IMR-90 (cell line): Measurements from ENCODE around the gene MMP23B. TPM values are rescaled to one million over a fixed set of nuclear protein-coding genes. Genes with fewer than 3 reads are reported as not detected.
A peak's percentile ranks its signal among the peaks of the same experiment; 100 is the strongest.

ENCODE experiments used
- ATAC-seq: fragments of 200-7000 bp; cut with Tn5 transposase; 2 replicates; pipeline ENCODE4 v1.9.1; 2020; ENCODE audit warnings: low read depth, mild to moderate bottlenecking, moderate library complexity
- BruUV-seq: library from RNA; stranded (reverse); fragments of 400-500 nt; replicated peaks from 2 replicates; lab custom pipeline; 2021; lab: Mats Ljungman, UMichigan
- CTCF ChIA-PET: fragments of 300-600 bp; formaldehyde crosslinking; extraction: SDS; loops from one replicate; lab custom pipeline; 2021; ENCODE audit warnings: antibody characterized with exemption; lab: Yijun Ruan, JAX
- POLR2A ChIA-PET: fragments of 300-600 bp; sonication (Branson Sonifier 250); formaldehyde crosslinking; loops from one replicate; lab custom pipeline; 2022; ENCODE audit warnings: antibody characterized with exemption; ENCODE audit not compliant: unreplicated experiment; lab: Charles Lee
- DNase-seq: peaks from one replicate; pipeline ENCODE4 v3.0.0; 2013
- H2AFZ ChIP-seq: replicated peaks from 2 replicates; pipeline ENCODE3; 2013; ENCODE audit warnings: low read length, mild to moderate bottlenecking; ENCODE audit not compliant: poor library complexity
- H2AK5ac ChIP-seq: 2 replicates; pipeline ENCODE4 v1.6.1; 2013; ENCODE audit warnings: low read depth, low read length, inconsistent platforms
- H2AK9ac ChIP-seq: replicated peaks from 2 replicates; pipeline ENCODE3; 2013; ENCODE audit warnings: mild to moderate bottlenecking, low read depth, low read length, moderate library complexity; ENCODE audit not compliant: poor library complexity
- H2BK120ac ChIP-seq: 2 replicates; pipeline ENCODE4 v1.6.1; 2013; ENCODE audit warnings: low read depth, low read length, inconsistent platforms
- H2BK15ac ChIP-seq: 3 replicates; pipeline ENCODE4 v1.6.1; 2013; ENCODE audit warnings: low read depth, low read length, inconsistent platforms
- H2BK20ac ChIP-seq: 2 replicates; pipeline ENCODE4 v1.6.1; 2013; ENCODE audit warnings: low read depth, mild to moderate bottlenecking, inconsistent platforms, low read length, moderate library complexity
- H2BK5ac ChIP-seq: 2 replicates; pipeline ENCODE4 v1.6.1; 2013; ENCODE audit warnings: mild to moderate bottlenecking, low read depth, low read length, inconsistent platforms; ENCODE audit not compliant: poor library complexity, severe bottlenecking
- H3K14ac ChIP-seq: replicated peaks from 2 replicates; pipeline ENCODE4 v1.6.1; 2013; ENCODE audit warnings: low read depth, low read length, inconsistent platforms
- H3K18ac ChIP-seq: 2 replicates; pipeline ENCODE4 v1.6.1; 2013; ENCODE audit warnings: low read depth, low read length, control low read depth
- H3K23ac ChIP-seq: 2 replicates; pipeline ENCODE4 v1.6.1; 2013; ENCODE audit warnings: low read depth, low read length, inconsistent platforms
- H3K27ac ChIP-seq: 2 replicates; pipeline ENCODE4 v1.5.1; 2013; ENCODE audit warnings: mild to moderate bottlenecking, control low read depth, low read length; ENCODE audit not compliant: insufficient read depth
- H3K27me3 ChIP-seq: 2 replicates; pipeline ENCODE4 v1.6.1; 2013; ENCODE audit warnings: low read length; ENCODE audit not compliant: control insufficient read depth, insufficient read depth
- H3K36me3 ChIP-seq: 2 replicates; pipeline ENCODE4 v1.6.1; 2013; ENCODE audit warnings: low read length, mixed read lengths; ENCODE audit not compliant: control insufficient read depth, insufficient read depth
- H3K4ac ChIP-seq: 2 replicates; pipeline ENCODE4 v1.6.1; 2013; ENCODE audit warnings: low read depth, low read length, inconsistent platforms
- H3K4me1 ChIP-seq: 2 replicates; pipeline ENCODE4 v1.6.1; 2013; ENCODE audit warnings: low read length, mixed read lengths; ENCODE audit not compliant: control insufficient read depth, insufficient read depth
- H3K4me2 ChIP-seq: 2 replicates; pipeline ENCODE4 v1.6.1; 2013; ENCODE audit warnings: low read depth, mild to moderate bottlenecking, control low read depth, low read length, moderate library complexity
- H3K4me3 ChIP-seq: 2 replicates; pipeline ENCODE4 v1.5.1; 2013; ENCODE audit warnings: low read depth, mild to moderate bottlenecking, control low read depth, low read length, moderate library complexity; ENCODE audit not compliant: insufficient read depth
- H3K56ac ChIP-seq: 2 replicates; pipeline ENCODE4 v1.6.1; 2013; ENCODE audit warnings: low read length, inconsistent platforms; ENCODE audit not compliant: insufficient read depth; ENCODE audit errors: extremely low read depth
- H3K79me1 ChIP-seq, 2 experiments: 2 replicates each; pipeline ENCODE4 v1.6.1; 2013; ENCODE audit warnings: low read length in 2 of 2, inconsistent platforms in 1 of 2, low read depth in 1 of 2
- H3K9ac ChIP-seq: 2 replicates; pipeline ENCODE4 v1.6.1; 2013; ENCODE audit warnings: low read depth, low read length, control low read depth
- H3K9me1 ChIP-seq: 2 replicates; pipeline ENCODE4 v1.6.1; 2013; ENCODE audit warnings: low read length, inconsistent platforms; ENCODE audit not compliant: insufficient read depth
- H3K9me3 ChIP-seq: 2 replicates; pipeline ENCODE4 v1.6.1; 2013; ENCODE audit warnings: low read length; ENCODE audit not compliant: control insufficient read depth, insufficient read depth
- H4K20me1 ChIP-seq: 2 replicates; pipeline ENCODE4 v1.6.1; 2013; ENCODE audit warnings: low read length, inconsistent platforms; ENCODE audit not compliant: insufficient read depth
- H4K5ac ChIP-seq: 2 replicates; pipeline ENCODE4 v1.6.1; 2013; ENCODE audit warnings: mild to moderate bottlenecking, low read depth, low read length, control low read depth
- H4K8ac ChIP-seq, 2 experiments: 2 replicates each; pipeline ENCODE4 v1.6.1; 2013; ENCODE audit warnings: low read depth in 2 of 2, low read length in 2 of 2, control low read depth in 1 of 2, inconsistent platforms in 1 of 2
- H4K91ac ChIP-seq: 2 replicates; pipeline ENCODE4 v1.6.1; 2013; ENCODE audit warnings: low read depth, low read length, inconsistent platforms; ENCODE audit not compliant: insufficient read depth
- BHLHE40 ChIP-seq: fragments of 150-350 bp; IDR thresholded peaks from 2 replicates; pipeline ENCODE4 v1.6.1; 2016; ENCODE audit warnings: mild to moderate bottlenecking, low read depth, low read length
- CEBPB ChIP-seq: IDR thresholded peaks from 2 replicates; pipeline ENCODE4 v1.6.1; 2012; ENCODE audit warnings: low read depth, low read length, improper control_type of control experiment
- CHD1 ChIP-seq: IDR thresholded peaks from 2 replicates; pipeline ENCODE4 v1.6.1; 2012; ENCODE audit warnings: low read depth, low read length, improper control_type of control experiment
- CTCF ChIP-seq: conservative IDR thresholded peaks from 2 replicates; pipeline ENCODE4 v1.5.1; 2012; ENCODE audit warnings: mild to moderate bottlenecking, low read depth, low read length, improper control_type of control experiment
- ELK1 ChIP-seq: fragments of 150-350 bp; IDR thresholded peaks from 2 replicates; pipeline ENCODE4 v1.6.1; 2016; ENCODE audit warnings: low read depth, mild to moderate bottlenecking, low read length, moderate library complexity, borderline replicate concordance
- FOS ChIP-seq: fragments of 150-350 bp; IDR thresholded peaks from 2 replicates; pipeline ENCODE4 v1.6.1; 2016; ENCODE audit warnings: low read depth, low read length
- MAFK ChIP-seq: IDR thresholded peaks from 2 replicates; pipeline ENCODE4 v1.6.1; 2012; ENCODE audit warnings: low read depth, low read length, improper control_type of control experiment
- MAZ ChIP-seq: IDR thresholded peaks from 2 replicates; pipeline ENCODE4 v1.6.1; 2012; ENCODE audit warnings: low read depth, mild to moderate bottlenecking, low read length, improper control_type of control experiment, moderate library complexity, borderline replicate concordance
- MXI1 ChIP-seq: IDR thresholded peaks from 2 replicates; pipeline ENCODE4 v1.6.1; 2012; ENCODE audit warnings: low read depth, mild to moderate bottlenecking, low read length, moderate library complexity, borderline replicate concordance
- NFE2L2 ChIP-seq: fragments of 150-350 bp; IDR thresholded peaks from 2 replicates; pipeline ENCODE4 v1.6.1; 2016; ENCODE audit warnings: low read depth, mild to moderate bottlenecking, low read length
- POLR2A ChIP-seq: IDR thresholded peaks from 2 replicates; pipeline ENCODE4 v1.6.1; 2012; ENCODE audit warnings: mild to moderate bottlenecking, low read depth, low read length
- RAD21 ChIP-seq: IDR thresholded peaks from 2 replicates; pipeline ENCODE4 v1.6.1; 2012; ENCODE audit warnings: low read length, improper control_type of control experiment
- RCOR1 ChIP-seq: IDR thresholded peaks from 2 replicates; pipeline ENCODE4 v1.6.1; 2012; ENCODE audit warnings: mild to moderate bottlenecking, low read length, improper control_type of control experiment; ENCODE audit not compliant: insufficient replicate concordance
- RFX5 ChIP-seq: IDR thresholded peaks from 2 replicates; pipeline ENCODE4 v1.8.0; 2012; ENCODE audit warnings: low read depth, mild to moderate bottlenecking, low read length, moderate library complexity
- SMC3 ChIP-seq: fragments of 150-350 bp; IDR thresholded peaks from 2 replicates; pipeline ENCODE4 v1.6.1; 2016; ENCODE audit warnings: low read depth, mild to moderate bottlenecking, antibody characterized with exemption, low read length, moderate library complexity
- USF2 ChIP-seq: fragments of 150-350 bp; IDR thresholded peaks from 2 replicates; pipeline ENCODE4 v1.6.1; 2017; ENCODE audit warnings: mild to moderate bottlenecking, antibody characterized with exemption, low read length, low read depth
- WGBS, 2 experiments: methylation state at CpG; one replicate each; pipeline versions ENCODE4 v1.1.5 to v1.1.7; 2013; ENCODE audit warnings: missing lambda C conversion rate in 2 of 2; ENCODE audit not compliant: insufficient read length in 1 of 2; ENCODE audit errors: extremely low coverage in 2 of 2; 5-methylcytosine and 5-hydroxymethylcytosine counted together
- dilution Hi-C: fragments of 300-500 bp; cut with HindIII; formaldehyde crosslinking; loops from one replicate; pipeline ENCODE4 v1.14.3; 2018; ENCODE audit warnings: low sequenced_read_pairs; ENCODE audit not compliant: unreplicated experiment
- in situ Hi-C: fragments of 300-500 bp; cut with MboI; formaldehyde crosslinking; loops from 3 replicates; pipeline ENCODE4 v1.14.3; 2019; ENCODE audit warnings: low sequenced_read_pairs, inconsistent platforms, mixed read lengths
- intact Hi-C: fragments of 100-400 bp; cut with micrococcal nuclease; formaldehyde crosslinking; loops from 2 replicates; pipeline ENCODE4 v1.10.0; 2022
- polyA plus RNA-seq, 3 experiments: library from polyadenylated mRNA; depleted of rRNA; stranded (reverse); fragments of >200 nt; gene quantifications; 2 replicates each; pipeline ENCODE4 v1.2.3, GENCODE V29; 2012; ENCODE audit warnings: low replicate concordance in 1 of 3
- total RNA-seq: library from RNA; depleted of rRNA; stranded (reverse); fragments of >200 nt; gene quantifications from 2 replicates; pipeline ENCODE4 v1.2.3, GENCODE V29; 2012

The MMP23B gene
- total and polyA plus RNA-seq, 2 of the 4 experiments (the other 2 are of a cell fraction), result 1.1 to 5.4 TPM

GRCh38 chr1:1604374-1605033, 27.5 kb upstream of the MMP23B start:
- H4K5ac ChIP-seq, result no peak overlapping the region
- no peak for ATAC-seq
- no peak overlapping the region for H3K4me3 ChIP-seq
- ChIA-PET POLR2A (no interaction called here), CTCF (no interaction called here)
- no TSS peak for BruUV-seq
- H2AK9ac ChIP-seq, result peak overlapping the region; percentile 51
- dilution Hi-C loops (no loop called here), in situ Hi-C loops (no loop called here), intact Hi-C loops (no loop called here)
- no peak overlapping the region for H2AFZ ChIP-seq
- H3K9me3 ChIP-seq, result no peaks in the 10 kb centered on the region
- H2BK15ac ChIP-seq, result no peak overlapping the region
- DNase-seq, result no peak
- no CpG with 5 or more reads among the region's 15 CpGs for WGBS, 2 experiments
- no peak overlapping the region for H3K23ac ChIP-seq
- H2AK5ac ChIP-seq, result no peak overlapping the region
- H2BK5ac ChIP-seq, result no peak overlapping the region
- no peaks in the 10 kb centered on the region for H4K20me1 ChIP-seq
- H3K14ac ChIP-seq, result no peak overlapping the region
- no peak overlapping the region for H3K4me2 ChIP-seq
- no peak overlapping the region for H4K8ac ChIP-seq
- peaks cover 3% of the 10 kb centered on the region; the same call in 1 of the 2 replicates for H3K27me3 ChIP-seq
- no peaks in the 10 kb centered on the region for H3K36me3 ChIP-seq
- no peak overlapping the region for H2BK20ac ChIP-seq
- no peaks in the 10 kb centered on the region for H3K9me1 ChIP-seq
- H3K79me1 ChIP-seq, result no peaks in the 10 kb centered on the region
- H3K9ac ChIP-seq, result no peak overlapping the region
- H3K4ac ChIP-seq, result no peak overlapping the region
- H3K4me1 ChIP-seq, result peaks cover 3% of the 10 kb centered on the region; the same call in 1 of the 2 replicates
- H3K56ac ChIP-seq, result no peak overlapping the region; the same call in 1 of the 2 replicates
- H2BK120ac ChIP-seq, result no peak overlapping the region
- no peak overlapping the region for H3K18ac ChIP-seq
- TF ChIP-seq MAFK (no peak), RAD21 (no peak), CHD1 (no peak), SMC3 (no peak), RCOR1 (no peak), RFX5 (no peak), POLR2A (no peak), CEBPB (no peak), USF2 (no peak), FOS (no peak), NFE2L2 (no peak), BHLHE40 (no peak), MAZ (no peak), CTCF (no peak), ELK1 (no peak), MXI1 (no peak)
- no peak overlapping the region for H4K91ac ChIP-seq
- no peak overlapping the region for H3K27ac ChIP-seq
